NCI-H1105 (cell line): ENCODE measurements around the gene HMCN2.

Source experiments
- DNase-seq: peaks from one replicate; lab custom pipeline; 2025; lab: John Stamatoyannopoulos, UW

Gene HMCN2

GRCh38 chr9:130307667-130307943 lies 42.0 kb downstream of the HMCN2 start:
- DNase-seq: no peak

GRCh38 chr9:130308081-130308571 lies 42.6 kb downstream of the HMCN2 start:
- no peak for DNase-seq

DNA sequence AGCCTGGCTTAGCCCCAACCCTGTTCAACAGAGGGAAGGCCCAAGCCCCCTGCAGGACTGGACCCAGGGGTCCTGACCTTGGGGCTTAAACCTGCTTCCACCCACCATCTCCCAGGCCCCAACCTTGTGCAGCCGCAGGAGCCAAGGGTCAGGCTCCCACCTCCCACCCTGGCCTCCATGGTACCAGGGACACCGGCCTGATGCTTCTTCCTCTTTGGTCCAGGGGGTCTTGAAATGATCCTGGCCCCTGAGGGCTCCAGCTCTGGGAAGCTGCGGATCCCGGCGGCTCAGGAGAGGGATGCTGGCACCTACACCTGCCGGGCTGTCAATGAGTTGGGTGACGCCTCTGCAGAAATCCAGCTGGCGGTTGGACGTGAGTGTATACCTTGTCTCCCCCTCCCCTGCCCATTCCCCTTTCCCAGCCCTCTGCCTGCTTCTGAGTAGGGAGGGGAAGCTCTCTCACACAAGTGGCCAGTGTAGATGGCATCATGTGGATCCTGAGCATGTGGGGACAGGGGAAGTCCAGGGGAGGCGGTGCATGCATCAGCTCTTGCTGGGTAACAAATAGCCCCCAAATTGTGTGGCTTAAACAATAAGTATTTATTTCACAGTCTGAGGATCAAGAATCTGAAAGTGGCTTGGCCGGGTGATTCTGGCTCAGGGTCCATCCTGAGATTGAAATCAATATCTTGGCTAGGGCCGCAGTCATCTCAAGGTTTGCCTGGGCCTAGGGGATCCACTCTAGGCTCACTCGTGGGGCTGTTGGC lies 44.3 kb downstream of the HMCN2 start:
- no peak for DNase-seq

DNA sequence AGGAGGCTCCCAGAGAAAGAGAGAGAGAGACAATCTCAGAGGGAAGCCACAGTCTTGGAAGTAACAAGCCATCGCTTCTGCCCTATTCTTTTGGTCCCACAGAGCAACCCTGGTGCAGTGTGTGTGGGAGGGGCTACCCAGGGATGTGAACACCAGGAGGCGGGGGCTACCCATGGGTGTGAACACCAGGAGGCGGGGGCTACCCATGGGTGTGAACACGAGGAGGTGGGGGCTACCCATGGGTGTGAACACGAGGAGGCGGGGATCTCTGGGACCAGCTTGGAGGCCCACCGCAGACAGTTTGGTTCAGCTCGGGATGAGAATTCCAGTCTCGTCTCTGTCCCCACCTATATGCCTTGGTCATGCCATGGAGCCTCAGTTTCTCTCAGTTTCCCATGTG lies 44.9 kb downstream of the HMCN2 start:
- no peak for DNase-seq

DNA sequence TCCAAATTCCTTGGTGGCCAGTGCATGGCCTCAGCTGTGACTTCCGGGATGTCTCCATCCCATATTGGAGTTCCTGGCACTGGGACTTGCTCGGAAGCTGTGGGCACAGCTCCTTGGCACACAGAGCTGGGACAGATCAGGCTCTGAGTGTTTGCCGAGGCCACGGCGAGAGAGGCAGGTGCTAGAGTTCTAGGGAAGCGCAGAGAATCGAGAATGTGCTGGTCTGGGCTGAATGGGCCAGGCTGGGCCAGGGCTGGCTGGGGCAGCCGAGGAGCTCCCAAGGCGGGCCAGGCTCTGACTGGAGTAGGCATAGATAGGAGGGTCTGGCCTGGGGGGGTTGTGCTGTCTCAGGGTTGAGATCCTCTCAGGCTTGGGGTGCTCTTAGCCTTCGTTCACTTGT lies 45.4 kb downstream of the HMCN2 start:
- no peak for DNase-seq

DNA sequence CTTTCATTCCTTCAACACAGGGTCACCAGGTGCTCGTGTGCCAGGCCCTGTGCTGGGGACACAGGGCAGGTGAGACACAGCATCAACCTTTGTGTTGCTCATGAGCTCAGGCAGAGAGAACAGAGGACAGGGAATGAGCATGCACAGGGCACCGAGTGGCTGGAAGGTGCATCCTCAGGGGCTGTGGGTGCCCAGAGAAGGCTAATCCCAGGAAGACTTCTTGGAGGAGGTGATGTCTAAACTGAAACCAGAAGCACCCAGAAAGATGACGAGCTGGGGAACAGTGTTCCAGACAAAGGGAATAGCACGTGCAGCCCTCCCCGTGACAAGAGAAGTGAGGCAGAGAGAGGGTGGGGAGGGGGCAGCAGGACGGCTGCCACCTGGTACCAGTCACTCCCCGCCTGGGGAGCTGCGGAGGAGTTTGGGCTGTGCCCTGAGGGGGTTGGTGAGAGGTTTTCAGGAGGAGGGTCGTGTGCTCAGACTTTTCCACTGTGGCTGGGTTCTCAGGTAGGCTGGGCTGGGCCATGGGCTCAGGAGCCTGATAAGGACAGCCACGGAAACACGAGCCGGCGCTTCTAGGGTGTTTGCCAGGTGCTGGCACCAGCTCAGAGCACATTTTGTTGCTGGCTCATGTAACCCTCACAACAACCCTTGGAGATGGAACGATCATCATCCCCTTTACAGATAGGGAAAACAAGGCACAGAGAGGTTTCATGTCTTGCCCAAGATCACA lies 46.0 kb downstream of the HMCN2 start:
- no peak for DNase-seq

DNA sequence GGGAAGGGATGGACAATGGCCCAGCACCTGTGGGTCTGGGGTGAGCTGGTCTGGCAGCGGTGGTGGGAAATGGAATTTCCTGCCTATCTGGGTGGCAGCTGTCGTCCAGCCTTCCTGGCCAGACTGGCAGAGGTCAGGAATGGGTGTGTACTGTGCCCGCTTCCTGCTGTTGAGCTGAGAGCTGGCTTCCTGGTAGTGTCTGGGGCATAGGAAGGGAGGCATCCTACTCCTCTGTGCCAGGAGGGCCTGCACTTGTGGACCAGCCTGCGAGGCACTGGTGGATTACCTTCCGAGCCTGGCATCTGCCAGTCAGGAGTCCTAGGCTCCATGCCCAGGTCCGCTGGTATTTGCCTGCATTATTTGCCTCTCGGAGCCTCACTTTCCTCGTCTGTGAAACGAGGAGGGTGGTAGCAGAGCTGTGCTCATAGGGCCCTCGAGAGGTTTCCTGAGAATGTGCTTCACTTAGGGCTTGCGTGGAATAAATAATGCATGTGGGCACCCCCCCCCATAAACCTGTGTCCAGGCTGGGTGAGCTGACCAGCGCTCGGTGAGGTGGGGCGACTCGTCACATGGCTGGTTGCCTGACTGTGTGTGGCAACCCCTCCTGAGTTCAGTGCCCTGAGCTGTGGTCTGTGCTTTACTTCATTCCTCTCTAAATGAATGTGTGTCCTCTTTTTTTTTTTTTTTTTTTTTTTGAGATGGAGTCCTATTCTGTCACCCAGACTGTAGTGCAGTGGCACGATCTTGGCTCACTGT lies 47.7 kb downstream of the HMCN2 start:
- DNase-seq: no peak

- DNase-seq: no peak
Observed at GRCh38 chr9:130315446-130316226, 50.1 kb downstream of the HMCN2 start.

DNA sequence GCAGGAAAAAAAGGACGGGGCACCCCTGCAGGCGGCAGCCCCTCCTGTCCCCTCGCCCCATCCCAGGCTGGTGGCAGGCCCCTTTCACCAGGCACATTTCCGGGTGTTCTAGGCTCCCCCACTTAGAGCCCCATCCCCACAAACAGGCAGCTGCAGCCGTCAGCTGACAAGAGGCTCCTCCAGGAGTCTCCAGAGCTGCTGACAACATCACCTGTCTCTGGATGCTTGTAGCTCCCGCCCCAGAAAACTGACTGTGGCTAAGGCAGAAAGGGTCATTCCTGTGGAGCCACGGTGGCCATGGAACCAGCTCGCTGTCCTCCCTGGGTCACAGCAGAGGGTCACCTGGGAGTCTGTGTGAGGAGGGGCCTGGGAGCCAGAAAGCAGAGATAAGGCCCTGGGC lies 50.9 kb downstream of the HMCN2 start:
- DNase-seq: no peak

DNA sequence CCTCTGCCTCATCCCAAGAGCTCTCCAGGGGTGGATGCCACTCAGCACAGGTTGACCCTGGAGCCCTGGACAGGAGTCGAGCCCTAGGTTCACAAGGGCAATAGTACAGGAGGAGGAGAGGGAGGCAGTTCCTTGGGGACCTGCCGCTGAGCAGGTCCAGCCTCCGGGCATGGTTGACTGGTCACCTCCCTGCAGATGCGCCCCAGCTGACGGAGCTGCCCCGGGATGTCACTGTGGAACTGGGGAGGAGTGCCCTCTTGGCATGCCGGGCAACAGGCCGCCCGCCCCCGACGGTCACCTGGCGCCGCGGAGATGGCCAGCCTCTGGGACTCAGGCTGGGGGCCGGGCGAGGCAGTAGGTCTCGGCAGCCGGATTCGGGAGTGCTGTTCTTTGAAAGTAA lies 53.7 kb downstream of the HMCN2 start:
- DNase-seq: no peak

DNA sequence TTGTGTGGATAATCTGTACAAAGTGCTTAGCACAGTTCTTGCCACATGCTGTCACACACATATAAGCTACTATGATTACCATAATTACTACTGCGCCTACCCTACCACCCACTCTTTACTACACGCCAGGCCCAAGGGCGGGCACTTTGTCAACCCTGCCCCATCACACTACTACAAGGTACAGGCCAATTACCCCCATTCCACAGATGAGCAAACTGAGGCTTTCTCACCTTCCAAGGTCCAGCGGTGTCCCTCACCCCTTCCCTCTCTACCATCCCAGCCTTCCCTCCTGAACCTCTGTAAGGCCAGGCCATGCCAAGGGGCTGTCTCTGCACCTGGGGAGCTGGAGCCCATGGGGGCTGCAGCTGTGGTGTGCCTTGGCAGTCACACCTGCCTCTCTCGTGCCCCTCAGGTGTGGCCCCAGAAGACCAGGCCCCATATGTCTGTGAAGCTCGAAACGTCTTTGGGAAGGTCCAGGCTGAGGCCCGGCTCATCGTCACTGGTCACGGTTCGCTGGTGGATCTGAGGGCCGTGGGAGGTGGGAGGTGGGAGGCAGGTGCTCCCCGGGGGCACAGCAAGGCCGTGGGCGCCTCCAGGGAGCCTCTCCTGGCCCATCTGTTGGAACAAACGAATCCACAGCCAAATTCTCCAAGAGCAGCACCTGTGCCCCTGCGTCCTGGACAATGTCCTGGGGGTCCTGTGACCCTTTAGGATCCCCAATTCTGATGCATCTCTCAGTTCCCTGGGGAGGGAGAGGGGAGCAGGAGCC lies 54.6 kb downstream of the HMCN2 start:
- DNase-seq: no peak

- DNase-seq: no peak
Observed at GRCh38 chr9:130320723-130321481, 55.3 kb downstream of the HMCN2 start.

GRCh38 chr9:130321539-130321938 lies 56.0 kb downstream of the HMCN2 start:
- DNase-seq: no peak

DNA sequence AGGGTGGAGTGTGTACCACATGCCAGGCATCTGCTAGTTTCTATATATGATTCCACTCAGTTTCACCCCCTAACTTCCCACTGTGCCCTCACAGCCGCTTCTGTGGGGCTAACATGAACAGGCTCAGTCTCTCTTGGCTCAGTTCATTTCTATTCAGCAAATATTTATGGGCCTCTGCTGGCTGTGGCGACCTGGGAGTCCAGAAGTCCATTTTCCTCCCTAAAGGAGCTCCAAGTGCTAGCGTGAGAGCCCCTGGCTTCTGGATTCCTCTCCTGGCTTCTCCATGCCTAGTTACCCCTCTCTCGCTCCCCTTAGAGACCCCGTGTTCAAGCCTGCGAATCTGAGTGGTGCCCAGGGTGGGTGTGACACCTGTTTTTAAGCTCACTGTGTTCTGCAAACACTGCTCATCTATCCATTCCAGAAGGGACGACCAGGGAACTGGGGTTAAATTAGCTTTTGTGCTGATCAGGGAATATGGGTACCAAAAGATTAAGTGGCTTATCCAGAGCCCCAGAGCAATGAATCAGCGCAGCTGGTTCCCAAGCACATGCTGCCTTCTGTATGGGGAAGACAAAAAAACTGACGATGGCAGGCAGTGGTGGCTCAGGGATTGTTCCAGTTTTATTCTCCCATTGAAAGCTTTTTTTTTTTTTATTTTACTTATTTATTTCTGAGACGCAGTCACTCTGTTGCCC lies 57.6 kb downstream of the HMCN2 start:
- DNase-seq: no peak

DNA sequence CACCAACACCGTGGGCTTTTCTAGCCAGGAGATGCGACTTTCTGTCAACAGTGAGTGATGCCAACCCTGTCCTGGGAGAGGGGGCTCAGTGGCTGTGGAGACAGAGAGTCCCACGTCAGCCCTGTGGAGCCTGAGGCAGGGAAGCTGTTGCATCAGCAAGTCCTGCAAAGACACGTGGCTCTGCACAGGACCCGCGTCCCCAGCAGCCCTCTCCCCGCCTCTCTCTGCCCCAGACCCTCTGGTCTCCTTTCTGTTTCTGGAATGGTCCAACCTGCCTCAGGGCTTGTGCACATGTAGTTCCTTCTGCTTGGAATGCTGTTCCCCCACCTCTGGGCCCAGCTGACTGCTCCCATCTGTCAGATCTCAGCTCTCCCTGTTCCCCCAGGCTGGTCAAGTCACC lies 60.4 kb downstream of the HMCN2 start:
- DNase-seq: no peak

- DNase-seq: no peak
Observed at GRCh38 chr9:130327070-130327780, 61.7 kb downstream of the HMCN2 start.

- no peak for DNase-seq
Observed at GRCh38 chr9:130327781-130328348, 62.3 kb downstream of the HMCN2 start.

- DNase-seq: no peak
Observed at GRCh38 chr9:130328349-130328801, 62.8 kb downstream of the HMCN2 start.

- no peak for DNase-seq
Observed at GRCh38 chr9:130329061-130329460, 63.5 kb downstream of the HMCN2 start.
